HEK293T (cell line): ENCODE measurements around the gene OR2T29.
"Not testable (repeated sequence)": the region's sequence is repeated elsewhere in the genome, so short reads cannot be mapped to it uniquely, and the experiment has no call there.

Source experiments
- ARNT ChIP-seq: fragments of 450-650 bp; IDR thresholded peaks from 2 replicates; pipeline ENCODE4 v1.6.1; 2017; ENCODE audit warnings: mild to moderate bottlenecking
- BHLHE40 ChIP-seq: fragments of 450-650 bp; IDR thresholded peaks from 2 replicates; pipeline ENCODE4 v1.6.1; 2016; ENCODE audit warnings: mild to moderate bottlenecking, moderate library complexity, borderline replicate concordance
- ELF4 ChIP-seq: fragments of 450-650 bp; IDR thresholded peaks from 2 replicates; pipeline ENCODE4 v1.6.1; 2017; ENCODE audit warnings: antibody characterized with exemption
- FOXK2 ChIP-seq: fragments of 450-650 bp; IDR thresholded peaks from 2 replicates; pipeline ENCODE4 v1.6.1; 2016; ENCODE audit warnings: mild to moderate bottlenecking
- FOXM1 ChIP-seq: fragments of 450-650 bp; IDR thresholded peaks from 2 replicates; pipeline ENCODE4 v1.6.1; 2017; ENCODE audit warnings: mild to moderate bottlenecking, borderline replicate concordance
- HDGF ChIP-seq: fragments of 450-650 bp; IDR thresholded peaks from 2 replicates; pipeline ENCODE4 v1.6.1; 2017; ENCODE audit warnings: antibody characterized with exemption, borderline replicate concordance
- L3MBTL2 ChIP-seq: fragments of 450-650 bp; conservative IDR thresholded peaks from 2 replicates; pipeline ENCODE4 v1.6.1; 2016; ENCODE audit warnings: mild to moderate bottlenecking
- LEF1 ChIP-seq: fragments of 450-650 bp; IDR thresholded peaks from 2 replicates; pipeline ENCODE4 v1.6.1; 2017; ENCODE audit warnings: mild to moderate bottlenecking, borderline replicate concordance
- NFRKB ChIP-seq: fragments of 450-650 bp; IDR thresholded peaks from 2 replicates; pipeline ENCODE4 v1.6.1; 2016; ENCODE audit warnings: mild to moderate bottlenecking, moderate library complexity
- PKNOX1 ChIP-seq: fragments of 450-650 bp; IDR thresholded peaks from 2 replicates; pipeline ENCODE4 v1.6.1; 2016
- SP1 ChIP-seq: fragments of 450-650 bp; IDR thresholded peaks from 2 replicates; pipeline ENCODE4 v1.6.1; 2017
- SUZ12 ChIP-seq: fragments of 450-650 bp; IDR thresholded peaks from 2 replicates; pipeline ENCODE4 v1.6.1; 2016; ENCODE audit warnings: mild to moderate bottlenecking
- TARDBP ChIP-seq: fragments of 450-650 bp; IDR thresholded peaks from 2 replicates; pipeline ENCODE4 v1.6.1; 2016
- ZNF384 ChIP-seq: fragments of 450-650 bp; IDR thresholded peaks from 2 replicates; pipeline ENCODE4 v1.6.1; 2016

GRCh38 chr1:248569049-248569448 lies 6.5 kb upstream of the OR2T29 start:
- TF ChIP-seq ELF4, SP1, ZNF384, SUZ12, HDGF, L3MBTL2, ARNT, LEF1, BHLHE40, NFRKB, FOXM1, FOXK2, TARDBP, PKNOX1: not testable (repeated sequence)
